Activated T-cell treated with anti-CD3 and anti-CD28 coated beads for 1 hour (primary cell): Measurements from ENCODE around the gene BLOC1S5.
"Not testable (repeated sequence)": the region's sequence is repeated elsewhere in the genome, so short reads cannot be mapped to it uniquely, and the experiment has no call there.

Experiments used
- DNase-seq: peaks from one replicate; pipeline ENCODE4 v3.0.0-alpha.2; 2020; ENCODE audit warnings: low read depth

BLOC1S5 gene

DNA sequence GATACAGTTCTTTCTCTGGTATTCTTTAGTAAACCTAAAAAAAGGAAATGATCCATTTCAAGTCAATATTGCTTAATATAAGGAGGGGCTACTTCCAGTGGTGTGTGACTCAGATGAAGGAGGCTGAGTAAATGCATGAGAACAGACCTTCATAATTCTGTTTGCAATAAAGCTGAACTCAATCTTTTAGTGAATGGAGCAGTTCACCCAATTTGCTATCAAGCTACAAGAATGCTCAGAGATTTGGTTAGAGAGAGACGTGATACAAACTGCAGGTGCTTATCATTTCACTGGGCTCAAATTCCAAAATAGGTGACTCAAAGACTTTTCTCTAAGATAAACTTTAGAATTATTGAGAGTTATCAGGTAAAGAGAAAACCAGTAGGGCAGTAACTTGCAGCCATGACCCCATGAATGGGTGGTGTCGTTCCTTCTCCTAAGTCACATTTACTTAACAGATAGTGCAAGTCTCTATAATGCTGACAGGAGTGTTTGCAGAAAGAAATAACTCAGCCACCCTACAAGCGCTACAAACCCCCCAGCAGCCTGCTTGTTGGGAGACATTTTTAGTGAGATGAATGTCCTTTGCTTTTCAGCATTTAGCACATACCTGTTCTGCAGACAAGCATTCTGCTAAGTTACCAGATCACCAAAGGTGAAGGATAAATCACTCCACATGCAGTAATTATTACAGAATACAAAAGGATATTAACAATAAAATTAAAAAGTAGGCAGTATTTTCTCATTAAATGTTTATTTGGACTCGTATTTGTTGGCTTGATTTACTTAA lies 16.4 kb upstream of the BLOC1S5 start:
- DNase-seq = no peak

DNA sequence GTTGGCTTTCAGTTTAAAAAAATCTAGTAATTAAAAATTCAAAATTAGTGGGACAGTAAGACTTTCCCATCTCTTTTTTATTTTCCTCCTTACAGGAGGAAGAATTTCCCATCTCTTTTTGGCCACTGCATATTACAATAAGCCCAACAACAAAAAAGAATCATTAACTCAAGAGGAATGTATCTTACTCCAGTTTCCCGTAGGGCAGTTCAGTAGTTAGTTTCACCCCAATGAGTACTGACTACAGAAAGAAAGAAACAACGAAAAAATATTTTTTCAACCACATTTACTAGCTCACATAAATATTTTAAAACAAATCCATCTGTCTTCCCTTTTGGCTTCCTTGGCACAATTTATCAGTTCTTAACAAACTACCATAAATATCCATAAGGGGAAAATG lies 14.9 kb upstream of the BLOC1S5 start:
- no peak for DNase-seq

DNA sequence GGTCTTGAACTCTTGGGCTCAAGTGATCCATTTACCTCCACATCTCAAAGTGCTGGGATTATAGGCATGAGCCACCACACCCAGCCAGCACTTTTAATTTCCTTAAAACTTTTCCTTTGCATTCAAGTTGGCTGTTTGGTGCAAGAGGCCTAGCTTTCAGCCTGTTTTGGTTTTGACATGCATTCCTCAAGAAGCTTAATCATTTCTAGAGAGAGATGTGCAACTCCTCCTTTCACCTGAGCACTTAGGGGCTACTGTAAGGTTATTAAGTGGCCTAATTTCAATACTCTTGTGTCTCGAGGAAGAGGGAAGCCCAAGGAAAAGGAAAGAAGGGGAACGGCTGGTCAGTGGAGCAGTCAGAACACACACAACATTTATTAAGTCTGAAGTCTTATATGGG lies 13.8 kb upstream of the BLOC1S5 start:
- DNase-seq = no peak

DNA sequence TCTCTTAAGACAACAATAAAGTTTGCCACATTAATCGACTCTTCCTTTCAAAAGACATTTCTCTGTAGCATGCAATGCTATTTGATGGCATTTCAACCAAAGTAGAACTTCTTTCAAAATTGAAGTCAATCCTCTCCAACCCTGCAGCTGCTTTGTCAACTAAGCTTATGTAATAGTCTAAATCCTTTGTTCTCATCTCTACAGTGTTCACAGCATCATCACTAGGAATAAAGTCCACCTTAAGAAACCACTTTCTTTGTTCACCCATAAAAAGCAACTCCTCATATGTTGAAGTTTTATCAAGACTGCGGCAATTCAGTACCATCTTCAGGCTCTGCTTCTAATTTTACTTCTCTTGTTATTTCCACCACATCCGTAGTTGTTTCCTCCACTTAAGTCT lies 11.5 kb upstream of the BLOC1S5 start:
- no peak for DNase-seq

DNA sequence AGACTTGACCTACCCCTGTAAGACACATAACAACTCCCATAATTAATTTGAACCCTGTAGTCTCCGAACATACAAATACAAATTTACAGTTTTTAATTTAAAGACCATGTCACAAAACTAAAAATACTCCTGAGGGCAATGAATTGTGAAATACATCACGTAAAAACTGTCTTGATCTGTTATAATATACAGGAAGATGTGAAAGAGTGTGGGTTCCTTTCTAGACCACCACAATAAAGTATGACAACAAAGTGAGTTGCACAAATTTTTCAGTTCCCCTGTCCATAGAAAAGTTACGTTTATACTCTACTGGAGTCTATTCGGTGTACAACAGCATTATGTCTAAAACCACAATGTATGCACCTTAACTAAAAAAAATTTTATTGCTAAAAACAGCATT lies 11.0 kb upstream of the BLOC1S5 start:
- DNase-seq = no peak

DNA sequence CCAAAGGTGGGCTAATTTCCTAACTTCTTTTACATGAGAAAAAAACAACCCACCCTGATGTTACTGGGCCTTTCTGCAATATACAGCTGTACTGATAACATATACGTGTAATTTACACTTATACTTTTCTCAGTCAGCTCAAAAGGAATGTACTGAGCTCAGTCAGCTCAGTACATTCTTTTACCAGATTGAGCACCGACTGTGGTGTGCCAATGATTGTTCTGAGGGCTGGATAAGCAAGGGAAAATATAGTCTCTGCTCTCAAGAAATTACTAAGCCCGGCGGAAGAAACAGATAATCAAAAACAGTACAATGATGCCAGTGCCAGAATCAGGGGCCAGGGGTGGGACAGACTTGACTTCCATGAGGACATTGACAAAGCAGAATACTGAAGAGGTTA lies 10.0 kb upstream of the BLOC1S5 start:
- no peak for DNase-seq

DNA sequence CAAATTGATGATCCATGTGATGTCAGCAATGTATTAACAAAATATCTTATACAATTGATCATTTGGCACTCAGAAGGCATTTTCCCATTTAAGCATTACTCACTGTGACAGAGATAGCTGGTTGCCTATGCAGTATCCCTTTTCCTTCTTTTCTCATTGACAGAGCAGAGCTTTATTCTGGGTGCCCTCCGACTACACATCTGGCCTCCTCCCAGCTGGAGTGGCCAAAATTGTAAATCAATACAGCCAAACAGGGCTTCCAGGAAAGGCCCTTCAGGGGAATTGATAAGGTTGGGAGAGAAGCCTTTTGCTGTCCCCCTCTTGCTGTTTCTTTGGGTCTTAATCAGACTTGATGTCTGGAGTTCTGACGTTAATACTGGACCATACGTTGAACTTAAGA lies 9.6 kb upstream of the BLOC1S5 start:
- no peak for DNase-seq

DNA sequence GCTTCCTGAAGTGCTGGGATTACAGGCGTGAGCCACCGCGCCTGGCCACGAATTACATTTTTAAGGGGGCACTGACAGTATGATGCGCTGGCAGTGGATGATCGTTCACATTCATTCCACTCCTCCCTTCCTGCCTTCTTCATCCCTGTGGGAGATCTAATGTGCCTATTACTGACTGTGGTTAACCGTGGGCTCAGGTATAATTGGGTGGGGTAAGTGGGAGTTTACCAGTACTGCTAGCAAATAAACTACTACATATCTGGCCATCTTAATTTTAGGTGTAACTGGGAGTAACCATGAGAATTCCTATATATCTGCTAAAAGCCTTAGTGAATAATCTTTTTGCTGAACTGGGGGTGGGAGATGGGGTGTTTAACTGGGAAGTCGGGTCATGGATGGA lies 6.5 kb upstream of the BLOC1S5 start:
- no peak for DNase-seq

GRCh38 chr6:8069631-8070284 lies 5.6 kb upstream of the BLOC1S5 start:
- DNase-seq = no peak

- DNase-seq = no peak
These were observed 5.0 kb upstream of the BLOC1S5 start for GRCh38 chr6:8069151-8069550.

- DNase-seq = no peak
These were observed 1.9 kb upstream of the BLOC1S5 start for GRCh38 chr6:8066108-8066507.

GRCh38 chr6:8065519-8065911 lies 1.3 kb upstream of the BLOC1S5 start:
- DNase-seq = no peak

DNA sequence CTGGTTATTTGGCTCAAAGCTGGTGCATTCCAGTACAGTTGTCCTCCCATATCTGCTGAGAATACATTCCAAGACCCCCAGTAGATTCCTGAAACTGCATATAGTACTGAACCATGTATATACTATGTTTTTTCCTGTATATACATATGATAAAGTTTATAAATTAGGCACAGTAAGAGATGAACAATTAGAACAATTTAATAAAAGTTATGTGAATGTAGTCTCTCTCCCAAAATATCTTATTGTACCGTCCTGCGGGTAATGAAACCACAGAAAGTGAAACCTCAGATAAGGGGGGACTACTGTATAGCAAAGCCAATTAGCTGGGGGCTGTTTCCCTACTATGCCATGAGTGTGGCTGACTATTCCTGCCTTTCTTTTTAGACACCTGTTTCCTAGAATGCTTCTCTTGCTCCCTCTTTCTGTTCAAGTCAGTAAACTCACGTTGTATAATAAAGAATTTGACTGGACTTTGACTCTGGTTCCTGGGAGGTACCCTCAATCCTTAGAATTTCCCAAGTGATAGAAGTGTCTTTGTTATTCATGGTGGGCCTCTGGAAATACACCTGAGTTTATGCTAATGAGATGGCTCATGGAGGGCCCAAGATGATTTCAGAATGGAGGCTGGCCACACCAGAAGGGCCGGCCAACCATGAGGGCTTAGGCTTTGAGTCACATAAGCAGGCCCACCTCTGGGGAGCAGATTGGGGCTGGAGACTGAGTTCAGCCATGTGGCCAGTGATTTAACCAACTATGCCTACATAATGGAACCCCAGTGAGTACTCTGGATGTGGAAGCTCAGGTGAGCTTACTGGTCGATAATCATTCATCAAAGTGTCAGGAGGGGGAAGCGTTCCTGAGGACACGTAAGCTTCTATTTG lies 689 bp upstream of the BLOC1S5 start:
- no peak for DNase-seq

DNA sequence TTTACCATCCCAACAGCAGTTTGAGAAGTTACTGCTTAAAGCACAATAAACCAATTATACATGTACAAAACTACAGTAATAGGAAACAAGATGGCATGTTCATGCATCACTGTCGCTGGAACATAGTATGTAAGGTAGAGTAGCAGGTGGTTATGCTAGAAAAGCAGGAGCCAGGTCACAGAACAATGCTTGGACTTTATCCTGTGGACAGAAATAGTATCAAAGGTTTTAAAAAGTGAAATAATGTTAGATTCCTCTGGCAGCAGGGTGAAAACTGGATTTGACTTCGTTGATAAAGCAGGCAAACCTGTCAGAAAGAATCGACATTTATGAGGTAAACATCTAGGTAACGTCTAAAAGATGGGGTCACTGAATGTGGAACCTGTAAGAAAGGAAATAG lies 2.5 kb downstream of the BLOC1S5 start:
- no peak for DNase-seq

DNA sequence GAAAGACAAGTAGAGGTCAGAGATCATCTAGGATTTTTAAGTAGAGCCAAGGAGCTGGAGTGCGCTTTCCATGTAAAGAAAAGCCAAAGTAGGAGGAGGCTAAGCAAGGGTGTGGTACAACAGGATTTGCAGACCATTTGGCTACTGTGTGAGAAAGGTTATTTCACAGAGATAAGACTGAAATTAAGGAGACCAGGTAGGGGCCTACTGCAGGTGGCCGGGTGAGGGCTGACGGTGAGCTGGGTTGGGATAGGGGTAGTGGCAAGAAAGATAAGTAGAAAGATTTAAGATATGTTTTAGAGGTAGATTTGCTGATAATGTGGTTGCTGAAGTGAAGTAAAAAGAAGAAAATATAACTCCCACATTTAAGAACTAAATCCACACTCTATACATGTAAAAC lies 3.8 kb downstream of the BLOC1S5 start:
- DNase-seq = no peak

DNA sequence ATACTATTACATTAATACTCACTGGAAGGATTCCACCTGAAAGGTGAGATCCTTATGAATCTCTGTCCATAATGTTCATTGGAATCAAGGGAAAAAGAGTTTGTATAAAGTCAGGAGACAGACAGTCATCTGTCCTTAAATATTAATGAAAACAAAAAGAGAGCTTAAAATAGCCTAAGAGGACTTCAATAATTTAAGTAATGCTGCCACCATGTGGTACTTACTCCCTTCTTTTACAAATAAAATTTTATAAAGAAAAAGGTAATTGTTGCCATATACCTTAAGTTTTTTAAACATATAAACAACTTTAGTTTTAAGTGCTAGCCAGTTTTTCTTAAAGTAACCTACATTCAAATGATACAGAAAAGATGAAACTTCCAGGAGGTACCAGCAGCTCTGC lies 5.1 kb downstream of the BLOC1S5 start:
- no peak for DNase-seq

- DNase-seq = no peak
These were observed 6.4 kb downstream of the BLOC1S5 start for GRCh38 chr6:8057793-8058192.

GRCh38 chr6:8057263-8057662 lies 6.9 kb downstream of the BLOC1S5 start:
- no peak for DNase-seq

DNA sequence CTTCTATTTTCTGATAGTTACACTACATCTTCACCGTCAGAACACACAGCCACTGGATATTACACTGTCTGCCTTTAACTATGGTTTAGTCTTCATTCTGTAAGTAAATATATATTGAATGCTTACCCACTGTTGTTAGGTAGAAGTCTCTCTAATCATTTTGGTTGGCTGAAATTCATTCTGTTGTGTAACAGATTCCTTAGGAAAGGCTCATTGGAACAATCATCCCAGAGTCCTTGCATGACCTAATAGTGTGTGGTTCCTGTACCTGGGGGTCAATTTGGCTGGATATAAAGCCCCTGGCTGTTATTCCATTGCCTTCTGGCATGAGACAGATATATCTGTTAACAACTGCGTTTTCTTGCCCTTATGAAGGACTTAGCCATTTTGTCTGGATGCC lies 9.9 kb downstream of the BLOC1S5 start:
- DNase-seq = no peak

- no peak for DNase-seq
These were observed 16.5 kb downstream of the BLOC1S5 start for GRCh38 chr6:8047541-8048292.

DNA sequence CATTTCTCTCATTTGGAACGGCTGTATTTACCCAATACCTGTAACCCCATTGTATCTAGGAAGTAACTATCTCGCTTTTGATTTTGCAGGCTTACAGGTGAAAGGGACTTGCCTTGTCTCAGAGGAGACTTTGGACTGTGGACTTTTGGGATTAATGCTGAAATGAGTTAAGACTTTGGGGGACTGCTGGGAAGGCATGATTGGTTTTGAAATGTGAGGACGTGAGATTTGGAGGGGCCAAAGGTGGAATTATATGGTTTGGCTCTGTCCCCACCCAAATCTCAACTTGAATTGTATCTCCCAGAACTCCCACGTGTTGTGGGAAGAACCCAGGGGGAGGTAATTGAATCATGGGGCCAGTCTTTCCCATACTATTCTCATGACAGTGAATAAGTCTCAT lies 18.4 kb downstream of the BLOC1S5 start:
- DNase-seq = not testable (repeated sequence)

DNA sequence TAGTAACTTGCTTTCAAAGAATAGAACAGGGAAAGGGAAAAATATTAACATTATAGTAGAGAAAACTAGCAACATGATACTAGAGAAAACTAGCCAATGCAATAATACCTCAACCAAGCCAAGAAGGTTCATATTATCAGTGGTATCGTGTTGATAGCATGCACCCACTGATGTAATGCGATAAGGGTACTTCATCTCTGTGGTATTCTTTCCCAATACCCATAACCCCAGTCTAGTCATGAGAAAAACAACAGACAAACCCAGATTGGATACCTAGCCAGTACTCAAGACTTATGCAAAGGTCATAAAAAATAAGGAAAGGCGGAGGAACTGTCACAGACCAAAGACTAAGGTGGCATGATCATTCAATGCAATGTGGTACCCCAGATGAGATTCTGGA lies 21.0 kb downstream of the BLOC1S5 start:
- no peak for DNase-seq
